Stimulated activated naive CD8-positive, alpha-beta T cell treated with anti-CD3 and anti-CD28 coated beads, Interleukin-15, Interleukin-2, amounts not matched to agents 100 ng/mL and 50 ng/mL, for 24 hours (primary cell): ENCODE measurements around the gene ALPK3.

Experiments used
- H3K27ac Mint-ChIP-seq: one replicate; pipeline ENCODE4 v1.8.0; 2021; ENCODE audit warnings: mild to moderate bottlenecking, mixed read lengths
- H3K27me3 Mint-ChIP-seq: one replicate; pipeline ENCODE4 v1.8.0; 2021; ENCODE audit warnings: mixed read lengths
- H3K36me3 Mint-ChIP-seq: one replicate; pipeline ENCODE4 v1.8.0; 2021; ENCODE audit warnings: low read depth, mixed read lengths
- H3K4me1 Mint-ChIP-seq: one replicate; pipeline ENCODE4 v1.8.0; 2021; ENCODE audit warnings: low read depth, mixed read lengths
- H3K4me3 Mint-ChIP-seq: one replicate; pipeline ENCODE4 v1.8.0; 2021; ENCODE audit warnings: mild to moderate bottlenecking, mixed read lengths
- H3K9me3 Mint-ChIP-seq: one replicate; pipeline ENCODE4 v1.8.0; 2021; ENCODE audit warnings: mixed read lengths

Gene ALPK3

DNA sequence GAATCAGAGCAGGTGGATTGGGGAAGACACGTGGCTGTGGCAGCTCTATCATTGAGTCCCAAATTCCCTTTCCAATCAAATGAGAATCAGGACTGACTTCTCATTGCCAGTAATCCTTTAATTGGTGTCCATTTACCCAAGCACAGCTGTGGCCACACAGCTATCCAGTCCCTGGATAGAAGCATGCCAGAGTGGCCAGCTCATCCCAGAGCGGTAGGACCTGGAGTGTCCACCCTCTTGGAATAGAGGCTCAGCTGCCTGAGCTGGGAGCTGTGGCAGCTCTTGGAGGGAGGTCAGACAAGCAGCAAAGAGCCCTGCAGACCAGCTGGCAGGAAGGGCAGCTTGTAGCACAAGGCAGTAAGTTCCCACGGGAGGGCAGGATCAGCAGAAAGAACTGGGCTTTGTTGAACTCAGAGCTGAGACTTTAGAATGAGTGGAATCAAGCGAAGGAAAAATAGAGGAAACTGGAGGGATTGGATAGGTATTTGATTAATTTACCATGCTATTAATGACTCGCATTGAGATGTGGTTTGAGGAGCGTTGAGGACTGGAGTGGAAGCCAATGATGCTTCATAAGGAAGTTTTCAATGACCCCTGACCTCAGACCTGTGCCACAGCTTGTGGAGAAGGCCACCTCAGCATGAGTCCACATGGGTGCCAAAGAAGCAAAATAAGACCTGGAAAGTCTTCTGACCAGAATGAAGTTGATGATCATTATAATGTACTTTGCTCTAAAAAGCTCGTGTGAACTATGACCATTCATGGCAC is 6.9 kb upstream of the ALPK3 start:
- no peaks in the 10 kb centered on the region for H3K4me1 Mint-ChIP-seq
- no peaks in the 10 kb centered on the region for H3K9me3 Mint-ChIP-seq
- H3K36me3 Mint-ChIP-seq, result peaks cover 9% of the 10 kb centered on the region
- no peak overlapping the region for H3K27ac Mint-ChIP-seq
- H3K27me3 Mint-ChIP-seq, result peaks cover under 1% of the 10 kb centered on the region
- no peak overlapping the region for H3K4me3 Mint-ChIP-seq

GRCh38 chr15:84811151-84811550 is 6.0 kb upstream of the ALPK3 start:
- no peaks in the 10 kb centered on the region for H3K4me1 Mint-ChIP-seq
- H3K27ac Mint-ChIP-seq, result no peak overlapping the region

GRCh38 chr15:84811828-84812227 is 5.3 kb upstream of the ALPK3 start:
- Mint-ChIP-seq H3K27ac (peak overlapping the region; percentile 5), H3K4me1 (peaks cover 4% of the 10 kb centered on the region), H3K36me3 (peaks cover 5% of the 10 kb centered on the region), H3K4me3 (no peak overlapping the region), H3K9me3 (no peaks in the 10 kb centered on the region), H3K27me3 (peaks cover 12% of the 10 kb centered on the region)

More at GRCh38 chr15:84811151-84811550, 6.0 kb upstream of the ALPK3 start:
- Mint-ChIP-seq H3K4me3 (no peak overlapping the region), H3K27me3 (peaks cover 9% of the 10 kb centered on the region), H3K36me3 (peaks cover 9% of the 10 kb centered on the region), H3K9me3 (no peaks in the 10 kb centered on the region)

DNA sequence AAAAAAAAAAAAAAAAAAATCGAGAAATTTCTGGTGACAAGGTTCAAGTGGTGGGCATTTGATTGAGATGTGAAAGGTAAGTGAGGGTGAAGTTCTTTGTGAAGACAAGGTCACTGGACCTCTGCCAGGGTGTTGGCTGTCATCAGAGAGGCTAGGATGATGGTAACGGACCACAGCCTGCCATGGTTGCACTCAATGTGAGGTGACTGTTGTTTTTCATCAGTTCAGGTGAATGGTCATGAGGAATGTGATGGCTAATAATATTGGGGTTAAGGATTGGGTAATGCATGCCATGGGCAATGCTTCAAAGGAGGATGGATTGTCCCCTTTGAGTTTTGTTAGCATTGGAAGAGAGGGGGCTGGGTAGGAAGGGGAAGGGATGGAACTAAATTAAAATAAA is 4.3 kb upstream of the ALPK3 start:
- H3K4me1 Mint-ChIP-seq, result peaks cover 4% of the 10 kb centered on the region
- H3K27me3 Mint-ChIP-seq, result peaks cover 12% of the 10 kb centered on the region
- H3K36me3 Mint-ChIP-seq, result no peaks in the 10 kb centered on the region
- H3K27ac Mint-ChIP-seq, result no peak overlapping the region
- H3K9me3 Mint-ChIP-seq, result no peaks in the 10 kb centered on the region
- no peak overlapping the region for H3K4me3 Mint-ChIP-seq

DNA sequence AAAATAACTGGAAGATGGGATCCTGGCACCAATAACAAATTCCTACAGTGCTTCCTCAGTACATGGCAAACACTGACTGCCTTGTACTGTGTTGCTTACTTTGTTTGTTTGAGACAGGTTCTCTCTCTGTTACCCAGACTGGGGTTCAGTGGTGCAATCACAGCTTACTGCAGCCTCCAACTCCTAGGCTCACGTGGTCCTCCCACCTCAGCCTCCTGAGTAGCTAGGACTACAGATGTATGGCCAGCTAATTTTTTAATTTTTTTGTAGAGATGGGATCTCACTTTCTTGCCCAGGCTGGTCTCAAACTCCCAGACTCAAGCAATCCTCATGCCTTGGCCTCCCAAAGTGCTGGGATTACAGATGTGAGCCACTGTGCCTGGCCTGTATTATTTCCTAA is 3.7 kb upstream of the ALPK3 start:
- Mint-ChIP-seq H3K36me3 (no peaks in the 10 kb centered on the region), H3K4me1 (peaks cover 10% of the 10 kb centered on the region), H3K27ac (no peak overlapping the region), H3K27me3 (peaks cover 12% of the 10 kb centered on the region), H3K4me3 (no peak overlapping the region), H3K9me3 (no peaks in the 10 kb centered on the region)

- no peak overlapping the region for H3K27ac Mint-ChIP-seq
- H3K4me3 Mint-ChIP-seq, result no peak overlapping the region
- H3K27me3 Mint-ChIP-seq, result peaks cover 12% of the 10 kb centered on the region
- peaks cover 11% of the 10 kb centered on the region for H3K4me1 Mint-ChIP-seq
- no peaks in the 10 kb centered on the region for H3K36me3 Mint-ChIP-seq
- no peaks in the 10 kb centered on the region for H3K9me3 Mint-ChIP-seq
Observed at GRCh38 chr15:84813931-84814330, 3.2 kb upstream of the ALPK3 start.

GRCh38 chr15:84814916-84815315 is 2.2 kb upstream of the ALPK3 start:
- Mint-ChIP-seq H3K4me3 (no peak overlapping the region), H3K36me3 (no peaks in the 10 kb centered on the region), H3K9me3 (no peaks in the 10 kb centered on the region), H3K4me1 (peaks cover 11% of the 10 kb centered on the region), H3K27me3 (peaks cover 12% of the 10 kb centered on the region), H3K27ac (no peak overlapping the region)

- no peaks in the 10 kb centered on the region for H3K36me3 Mint-ChIP-seq
- no peak overlapping the region for H3K27ac Mint-ChIP-seq
- no peak overlapping the region for H3K4me3 Mint-ChIP-seq
- no peaks in the 10 kb centered on the region for H3K9me3 Mint-ChIP-seq
- H3K4me1 Mint-ChIP-seq, result peaks cover 11% of the 10 kb centered on the region
- peaks cover 12% of the 10 kb centered on the region for H3K27me3 Mint-ChIP-seq
Observed at GRCh38 chr15:84817466-84818081, 418 bp downstream of the ALPK3 start.

GRCh38 chr15:84818261-84819131 is 1.3 kb downstream of the ALPK3 start:
- Mint-ChIP-seq H3K4me3 (no peak overlapping the region), H3K27ac (no peak overlapping the region)

GRCh38 chr15:84819291-84819768 is 2.2 kb downstream of the ALPK3 start:
- Mint-ChIP-seq H3K27ac (no peak overlapping the region), H3K4me3 (no peak overlapping the region), H3K9me3 (no peaks in the 10 kb centered on the region), H3K27me3 (peaks cover 12% of the 10 kb centered on the region), H3K36me3 (no peaks in the 10 kb centered on the region), H3K4me1 (peaks cover 11% of the 10 kb centered on the region)

More at GRCh38 chr15:84818261-84819131, 1.3 kb downstream of the ALPK3 start:
- no peaks in the 10 kb centered on the region for H3K36me3 Mint-ChIP-seq
- peaks cover 12% of the 10 kb centered on the region for H3K27me3 Mint-ChIP-seq
- peaks cover 11% of the 10 kb centered on the region for H3K4me1 Mint-ChIP-seq
- no peaks in the 10 kb centered on the region for H3K9me3 Mint-ChIP-seq

DNA sequence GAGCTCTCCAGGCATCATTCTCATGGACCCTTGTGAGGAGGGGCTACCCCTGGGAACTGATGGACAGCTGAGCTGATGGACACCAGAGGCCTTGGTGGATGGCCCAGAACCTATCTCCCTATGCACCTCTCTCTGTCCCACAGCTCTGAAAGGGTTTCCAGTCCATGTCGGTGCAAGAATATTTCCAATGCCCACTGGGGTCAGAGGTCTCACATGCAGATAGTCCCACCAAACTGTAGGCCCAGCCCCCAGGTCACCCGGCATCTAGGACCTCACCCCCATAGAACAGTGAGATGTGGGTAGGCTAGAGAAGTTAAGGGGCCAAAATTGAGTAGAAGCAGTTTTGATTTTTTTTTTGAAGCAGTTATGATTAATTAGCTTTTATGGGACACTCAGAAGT is 2.6 kb downstream of the ALPK3 start:
- Mint-ChIP-seq H3K9me3 (no peaks in the 10 kb centered on the region), H3K4me3 (no peak overlapping the region), H3K36me3 (no peaks in the 10 kb centered on the region), H3K27me3 (peaks cover 12% of the 10 kb centered on the region), H3K27ac (no peak overlapping the region), H3K4me1 (peaks cover 11% of the 10 kb centered on the region)

GRCh38 chr15:84821501-84822021 is 4.4 kb downstream of the ALPK3 start:
- Mint-ChIP-seq H3K4me1 (peaks cover 9% of the 10 kb centered on the region), H3K27me3 (peaks cover 2% of the 10 kb centered on the region), H3K27ac (no peak overlapping the region), H3K4me3 (no peak overlapping the region), H3K36me3 (no peaks in the 10 kb centered on the region), H3K9me3 (no peaks in the 10 kb centered on the region)

- no peaks in the 10 kb centered on the region for H3K9me3 Mint-ChIP-seq
- H3K27me3 Mint-ChIP-seq, result no peaks in the 10 kb centered on the region
- no peak overlapping the region for H3K27ac Mint-ChIP-seq
- peaks cover 7% of the 10 kb centered on the region for H3K4me1 Mint-ChIP-seq
- no peaks in the 10 kb centered on the region for H3K36me3 Mint-ChIP-seq
- no peak overlapping the region for H3K4me3 Mint-ChIP-seq
Observed at GRCh38 chr15:84822653-84823281, 5.6 kb downstream of the ALPK3 start.

- Mint-ChIP-seq H3K4me3 (no peak overlapping the region), H3K9me3 (no peaks in the 10 kb centered on the region), H3K36me3 (no peaks in the 10 kb centered on the region), H3K27ac (no peak overlapping the region), H3K27me3 (no peaks in the 10 kb centered on the region), H3K4me1 (peaks cover 1% of the 10 kb centered on the region)
Observed at GRCh38 chr15:84823282-84823878, 6.2 kb downstream of the ALPK3 start.
